GM12878 (cell line): ENCODE measurements around the gene C15orf62. TPM values are rescaled to one million over a fixed set of nuclear protein-coding genes. Genes with fewer than 3 reads are reported as not detected.

ENCODE experiments used
- CEBPZ ChIP-seq: fragments of 150-350 bp; IDR thresholded peaks from 2 replicates; pipeline ENCODE4 v1.6.1; 2016; ENCODE audit warnings: low read depth, low read length
- FOXM1 ChIP-seq: IDR thresholded peaks from 2 replicates; pipeline ENCODE4 v1.6.1; 2012; ENCODE audit warnings: low read depth, mild to moderate bottlenecking, inconsistent platforms, low read length, moderate library complexity
- HDAC2 ChIP-seq: fragments of 200-600 bp; sonication (generic); IDR thresholded peaks from 2 replicates; pipeline ENCODE4 v1.6.1; 2017
- IKZF1 ChIP-seq: fragments of 450-650 bp; conservative IDR thresholded peaks from 2 replicates; pipeline ENCODE4 v1.6.1; 2017; ENCODE audit warnings: antibody characterized with exemption, mild to moderate bottlenecking
- LARP7 ChIP-seq: fragments of 450-650 bp; IDR thresholded peaks from 2 replicates; pipeline ENCODE4 v1.6.1; 2017; ENCODE audit warnings: mild to moderate bottlenecking
- MYB ChIP-seq: fragments of 150-350 bp; IDR thresholded peaks from 2 replicates; pipeline ENCODE4 v1.6.1; 2014; ENCODE audit warnings: mild to moderate bottlenecking, low read depth, low read length, borderline replicate concordance
- NBN ChIP-seq: fragments of 450-650 bp; IDR thresholded peaks from 2 replicates; pipeline ENCODE4 v1.6.1; 2016
- NRF1 ChIP-seq: conservative IDR thresholded peaks from 2 replicates; pipeline ENCODE4 v1.6.1; 2011; ENCODE audit warnings: mild to moderate bottlenecking, low read depth, low read length, improper control_type of control experiment
- RFX5 ChIP-seq: IDR thresholded peaks from 2 replicates; pipeline ENCODE4 v1.6.1; 2011; ENCODE audit warnings: low read depth, low read length, improper control_type of control experiment
- STAT3 ChIP-seq: IDR thresholded peaks from 2 replicates; pipeline ENCODE4 v1.6.1; 2011; ENCODE audit warnings: low read depth, low read length, improper control_type of control experiment
- TCF12 ChIP-seq: IDR thresholded peaks from 2 replicates; pipeline ENCODE4 v1.6.1; 2011; ENCODE audit warnings: low read depth, mild to moderate bottlenecking, low read length
- polyA plus RNA-seq, 11 experiments: library from polyadenylated mRNA; depleted of rRNA in 4 of 11; unstranded in 6 of 11; stranded (reverse) in 5 of 11; fragments of >200 nt; fragmentation: Nextera tagmentation in 4 of 11; fragmentation: Illumina TruSeq in 1 of 11; extraction: Ambion mirVana in 4 of 11; extraction: Trizol in 1 of 11; gene quantifications; 1 replicate in 1 of 11; 2 replicates in 10 of 11; pipeline versions ENCODE4 v1.2.1 to v1.2.3, GENCODE V29; 2011 to 2016; ENCODE audit warnings: inconsistent platforms in 2 of 11, missing spikeins in 2 of 11, low read depth in 1 of 11
- total RNA-seq, 4 experiments: library from RNA; depleted of rRNA in 3 of 4; stranded (reverse); fragments of >200 nt in 3 of 4; fragmentation: Illumina TruSeq in 1 of 4; extraction: Trizol in 1 of 4; gene quantifications; 2 replicates each; pipeline versions ENCODE4 v1.2.1 to v1.2.3, GENCODE V29; 2013 to 2021
- TF ChIP-seq, protein P1 (sequence below): IDR thresholded peaks from 2 replicates; pipeline ENCODE4 v1.6.1; 2012; ENCODE audit warnings: low read depth, low read length, improper control_type of control experiment

Gene C15orf62
- total and polyA plus RNA-seq, 10 of the 15 experiments (the other 5 are each of a cell fraction or from before 2014, with no cell fraction given) = 0.06 to 0.68 (median 0.40) TPM; not detected in 1

- TF ChIP-seq CEBPZ (no peak), TCF12 (peak; percentile 52; the same call in 1 of the 2 replicates), RFX5 (no peak), LARP7 (peak; percentile 71; the same call in 1 of the 2 replicates), NBN (peak; percentile 93), IKZF1 (peak; percentile 64), NRF1 (0 out of 2 replicates have a peak, but pooled peaks have one; percentile 12), MYB (no peak), STAT3 (no peak), HDAC2 (no peak), FOXM1 (no peak)
- TF ChIP-seq, protein P1, sequence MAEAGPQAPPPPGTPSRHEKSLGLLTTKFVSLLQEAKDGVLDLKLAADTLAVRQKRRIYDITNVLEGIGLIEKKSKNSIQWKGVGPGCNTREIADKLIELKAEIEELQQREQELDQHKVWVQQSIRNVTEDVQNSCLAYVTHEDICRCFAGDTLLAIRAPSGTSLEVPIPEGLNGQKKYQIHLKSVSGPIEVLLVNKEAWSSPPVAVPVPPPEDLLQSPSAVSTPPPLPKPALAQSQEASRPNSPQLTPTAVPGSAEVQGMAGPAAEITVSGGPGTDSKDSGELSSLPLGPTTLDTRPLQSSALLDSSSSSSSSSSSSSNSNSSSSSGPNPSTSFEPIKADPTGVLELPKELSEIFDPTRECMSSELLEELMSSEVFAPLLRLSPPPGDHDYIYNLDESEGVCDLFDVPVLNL = peak; percentile 84
These were observed 14.6 kb upstream of the C15orf62 start, which contains the start of gene RMDN3 (continued) for GRCh38 chr15:40754883-40755811.
